Measurements from ENCODE around the gene RHEB.

DNA sequence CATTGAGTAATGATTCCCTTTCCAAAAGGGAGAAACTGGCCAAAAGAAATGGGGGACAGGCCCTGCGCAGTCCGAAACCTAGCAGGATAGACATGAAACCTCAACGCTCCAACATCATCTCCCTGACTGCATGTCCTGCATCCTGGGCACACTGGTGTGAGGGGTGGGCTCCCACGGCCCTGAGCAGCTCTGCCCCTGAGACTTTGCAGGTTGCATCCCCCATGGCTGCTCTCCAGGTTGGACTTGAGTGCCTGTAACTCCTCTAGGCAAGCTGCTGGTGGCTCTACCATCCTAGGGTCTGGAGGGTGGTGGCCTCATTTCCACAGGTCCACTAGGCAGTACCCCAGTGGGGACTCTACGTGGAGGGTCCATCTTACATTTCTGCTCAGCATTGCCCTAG, 63.4 kb downstream of the RHEB start:
- TF ChIP-seq RARB (CRISPR knock-in tag; IDR thresholded peaks at IDR 0.05) (no peak), ZFP3 (CRISPR knock-in tag; IDR thresholded peaks at IDR 0.05) (no peak), OSR1 (CRISPR knock-in tag; IDR thresholded peaks at IDR 0.05) (no peak), ISL1 (CRISPR knock-in tag; IDR thresholded peaks at IDR 0.05) (no peak), ZNF8 (CRISPR knock-in tag; IDR thresholded peaks at IDR 0.05) (no peak), ARNTL (CRISPR knock-in tag; IDR thresholded peaks at IDR 0.05; ENCODE audit: borderline replicate concordance, low read depth) (no peak), GLIS3 (CRISPR knock-in tag; IDR thresholded peaks at IDR 0.05) (no peak), ZFP30 (CRISPR knock-in tag; IDR thresholded peaks at IDR 0.05) (no peak)
- TF ChIP-seq, protein P1, sequence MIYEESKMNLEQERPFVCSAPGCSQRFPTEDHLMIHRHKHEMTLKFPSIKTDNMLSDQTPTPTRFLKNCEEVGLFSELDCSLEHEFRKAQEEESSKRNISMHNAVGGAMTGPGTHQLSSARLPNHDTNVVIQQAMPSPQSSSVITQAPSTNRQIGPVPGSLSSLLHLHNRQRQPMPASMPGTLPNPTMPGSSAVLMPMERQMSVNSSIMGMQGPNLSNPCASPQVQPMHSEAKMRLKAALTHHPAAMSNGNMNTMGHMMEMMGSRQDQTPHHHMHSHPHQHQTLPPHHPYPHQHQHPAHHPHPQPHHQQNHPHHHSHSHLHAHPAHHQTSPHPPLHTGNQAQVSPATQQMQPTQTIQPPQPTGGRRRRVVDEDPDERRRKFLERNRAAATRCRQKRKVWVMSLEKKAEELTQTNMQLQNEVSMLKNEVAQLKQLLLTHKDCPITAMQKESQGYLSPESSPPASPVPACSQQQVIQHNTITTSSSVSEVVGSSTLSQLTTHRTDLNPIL (CRISPR knock-in tag; IDR thresholded peaks at IDR 0.05; ENCODE audit: low read depth), result no peak
- TF ChIP-seq, protein P2, sequence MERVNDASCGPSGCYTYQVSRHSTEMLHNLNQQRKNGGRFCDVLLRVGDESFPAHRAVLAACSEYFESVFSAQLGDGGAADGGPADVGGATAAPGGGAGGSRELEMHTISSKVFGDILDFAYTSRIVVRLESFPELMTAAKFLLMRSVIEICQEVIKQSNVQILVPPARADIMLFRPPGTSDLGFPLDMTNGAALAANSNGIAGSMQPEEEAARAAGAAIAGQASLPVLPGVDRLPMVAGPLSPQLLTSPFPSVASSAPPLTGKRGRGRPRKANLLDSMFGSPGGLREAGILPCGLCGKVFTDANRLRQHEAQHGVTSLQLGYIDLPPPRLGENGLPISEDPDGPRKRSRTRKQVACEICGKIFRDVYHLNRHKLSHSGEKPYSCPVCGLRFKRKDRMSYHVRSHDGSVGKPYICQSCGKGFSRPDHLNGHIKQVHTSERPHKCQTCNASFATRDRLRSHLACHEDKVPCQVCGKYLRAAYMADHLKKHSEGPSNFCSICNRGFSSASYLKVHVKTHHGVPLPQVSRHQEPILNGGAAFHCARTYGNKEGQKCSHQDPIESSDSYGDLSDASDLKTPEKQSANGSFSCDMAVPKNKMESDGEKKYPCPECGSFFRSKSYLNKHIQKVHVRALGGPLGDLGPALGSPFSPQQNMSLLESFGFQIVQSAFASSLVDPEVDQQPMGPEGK (CRISPR knock-in tag; IDR thresholded peaks at IDR 0.05; ENCODE audit: borderline replicate concordance), result no peak
- TF ChIP-seq, protein P3, sequence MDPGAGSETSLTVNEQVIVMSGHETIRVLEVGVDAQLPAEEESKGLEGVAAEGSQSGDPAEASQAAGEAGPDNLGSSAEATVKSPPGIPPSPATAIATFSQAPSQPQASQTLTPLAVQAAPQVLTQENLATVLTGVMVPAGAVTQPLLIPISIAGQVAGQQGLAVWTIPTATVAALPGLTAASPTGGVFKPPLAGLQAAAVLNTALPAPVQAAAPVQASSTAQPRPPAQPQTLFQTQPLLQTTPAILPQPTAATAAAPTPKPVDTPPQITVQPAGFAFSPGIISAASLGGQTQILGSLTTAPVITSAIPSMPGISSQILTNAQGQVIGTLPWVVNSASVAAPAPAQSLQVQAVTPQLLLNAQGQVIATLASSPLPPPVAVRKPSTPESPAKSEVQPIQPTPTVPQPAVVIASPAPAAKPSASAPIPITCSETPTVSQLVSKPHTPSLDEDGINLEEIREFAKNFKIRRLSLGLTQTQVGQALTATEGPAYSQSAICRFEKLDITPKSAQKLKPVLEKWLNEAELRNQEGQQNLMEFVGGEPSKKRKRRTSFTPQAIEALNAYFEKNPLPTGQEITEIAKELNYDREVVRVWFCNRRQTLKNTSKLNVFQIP (CRISPR knock-in tag; IDR thresholded peaks at IDR 0.05; ENCODE audit: borderline replicate concordance, low read depth), result no peak
